22Rv1 (cell line): ENCODE results near the gene ENTPD2.

Experiments
- H3K27ac ChIP-seq: fragments of 450-650 bp; 2 replicates; pipeline ENCODE4 v1.5.1; 2017
- ZFX ChIP-seq: fragments of 450-650 bp; IDR thresholded peaks from 2 replicates; pipeline ENCODE4 v1.6.1; 2017; ENCODE audit warnings: antibody characterized with exemption, borderline replicate concordance
- TF ChIP-seq, protein P1 (sequence below): fragments of 450-650 bp; IDR thresholded peaks from 2 replicates; pipeline ENCODE4 v1.5.1; 2017; ENCODE audit warnings: mild to moderate bottlenecking

The ENTPD2 gene

DNA sequence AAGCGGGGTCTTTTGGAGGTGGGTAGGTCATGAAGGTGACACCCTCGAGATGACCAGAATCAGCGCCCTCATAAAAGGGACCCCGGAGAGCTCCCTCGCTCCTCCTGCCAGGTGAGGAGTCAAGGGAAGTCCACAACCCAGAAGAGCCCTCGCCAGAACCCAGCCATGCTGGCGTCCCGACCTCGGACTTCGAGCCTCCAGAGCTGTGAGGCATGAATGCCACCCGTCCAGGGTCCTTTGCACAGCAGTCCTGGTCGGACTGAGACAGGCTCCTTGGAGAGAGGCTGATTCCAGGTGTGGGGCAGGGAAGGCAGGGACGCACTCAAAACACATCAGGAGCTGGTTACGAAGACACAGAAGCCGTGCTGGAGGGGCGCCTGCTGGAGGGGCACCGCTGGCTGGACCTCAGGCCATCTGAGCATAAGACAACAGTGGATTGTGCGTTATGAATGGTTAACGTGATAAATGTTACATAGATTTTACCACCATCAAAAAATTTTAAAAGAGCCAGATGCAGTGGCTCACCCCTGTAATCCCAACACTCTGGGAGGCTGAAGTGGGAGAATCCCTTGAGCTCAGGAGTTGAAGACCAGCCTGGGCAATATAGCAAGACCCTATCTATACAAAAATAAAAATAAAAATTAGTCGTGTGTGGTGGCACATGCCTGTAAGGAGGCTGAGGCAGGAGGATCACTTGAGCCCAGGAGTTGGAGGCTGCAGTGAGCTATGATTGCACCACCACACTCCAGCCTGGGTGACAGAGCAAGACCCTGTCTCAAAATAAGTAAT lies 51.8 kb downstream of the ENTPD2 start:
- no peak for TF ChIP-seq ZFX
- TF ChIP-seq, protein P1, sequence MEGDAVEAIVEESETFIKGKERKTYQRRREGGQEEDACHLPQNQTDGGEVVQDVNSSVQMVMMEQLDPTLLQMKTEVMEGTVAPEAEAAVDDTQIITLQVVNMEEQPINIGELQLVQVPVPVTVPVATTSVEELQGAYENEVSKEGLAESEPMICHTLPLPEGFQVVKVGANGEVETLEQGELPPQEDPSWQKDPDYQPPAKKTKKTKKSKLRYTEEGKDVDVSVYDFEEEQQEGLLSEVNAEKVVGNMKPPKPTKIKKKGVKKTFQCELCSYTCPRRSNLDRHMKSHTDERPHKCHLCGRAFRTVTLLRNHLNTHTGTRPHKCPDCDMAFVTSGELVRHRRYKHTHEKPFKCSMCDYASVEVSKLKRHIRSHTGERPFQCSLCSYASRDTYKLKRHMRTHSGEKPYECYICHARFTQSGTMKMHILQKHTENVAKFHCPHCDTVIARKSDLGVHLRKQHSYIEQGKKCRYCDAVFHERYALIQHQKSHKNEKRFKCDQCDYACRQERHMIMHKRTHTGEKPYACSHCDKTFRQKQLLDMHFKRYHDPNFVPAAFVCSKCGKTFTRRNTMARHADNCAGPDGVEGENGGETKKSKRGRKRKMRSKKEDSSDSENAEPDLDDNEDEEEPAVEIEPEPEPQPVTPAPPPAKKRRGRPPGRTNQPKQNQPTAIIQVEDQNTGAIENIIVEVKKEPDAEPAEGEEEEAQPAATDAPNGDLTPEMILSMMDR: no peak
- no peak overlapping the region for H3K27ac ChIP-seq

DNA sequence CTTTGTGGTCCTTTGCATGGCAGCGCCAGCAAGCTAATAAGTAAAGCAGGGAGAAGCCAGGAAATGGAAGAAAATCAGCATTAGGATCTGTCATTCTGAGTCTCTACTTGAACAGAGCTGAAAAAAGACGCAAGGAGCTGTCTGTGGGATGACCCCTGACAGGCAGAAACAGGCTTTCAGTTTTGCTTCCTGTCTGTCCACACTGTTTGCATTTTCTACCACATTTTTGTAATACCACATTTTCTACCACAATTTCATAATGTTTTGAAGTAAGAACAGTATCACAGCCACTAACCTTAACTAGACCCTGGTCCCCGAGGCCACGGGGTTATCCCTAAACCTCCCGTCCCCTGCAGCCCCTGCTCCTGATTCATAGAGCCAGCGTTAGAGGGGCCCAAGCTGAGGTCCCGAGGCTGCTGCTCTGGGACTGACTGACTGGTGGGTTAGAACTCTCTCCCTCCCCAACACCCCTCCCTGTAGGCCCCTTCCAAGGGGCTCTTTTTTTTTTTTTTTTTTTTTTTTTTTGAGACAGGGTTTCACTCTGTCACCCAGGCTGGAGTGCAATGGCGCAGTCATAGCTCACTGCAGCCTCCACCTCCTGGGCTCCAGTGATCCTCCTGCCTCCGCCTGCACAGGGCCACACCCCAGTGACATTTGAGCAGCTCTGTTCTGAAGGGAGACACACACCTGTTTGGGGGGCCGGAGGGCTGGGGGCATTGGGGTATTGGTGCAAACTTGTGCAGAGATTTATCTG lies 53.5 kb downstream of the ENTPD2 start:
- no peak for TF ChIP-seq ZFX
- TF ChIP-seq, protein P1: no peak
- H3K27ac ChIP-seq: no peak overlapping the region
